BJ (cell line): ENCODE data around the gene HPN. TPM values are rescaled to one million over a fixed set of nuclear protein-coding genes. Genes with fewer than 3 reads are reported as not detected.

Experiments used
- CTCF ChIA-PET: fragments of 350-600 bp; formaldehyde crosslinking; extraction: SDS; loops from one replicate; lab custom pipeline; 2021; ENCODE audit warnings: antibody characterized with exemption, inconsistent platforms; lab: Yijun Ruan, JAX
- POLR2A ChIA-PET: fragments of 300-600 bp; sonication (Branson Sonifier 250); formaldehyde crosslinking; extraction: SDS; loops from one replicate; lab custom pipeline; 2021; ENCODE audit warnings: antibody characterized with exemption; lab: Charles Lee
- DNase-seq: peaks from one replicate; pipeline ENCODE4 v3.0.0-alpha.2; 2011; ENCODE audit warnings: low read depth
- H3K27me3 ChIP-seq: 2 replicates; pipeline ENCODE4 v1.6.0; 2011; ENCODE audit warnings: low read length; ENCODE audit not compliant: control insufficient read depth, insufficient read depth
- H3K36me3 ChIP-seq: 2 replicates; pipeline ENCODE4 v1.5.1; 2011; ENCODE audit warnings: low read length; ENCODE audit not compliant: control insufficient read depth, insufficient read depth
- H3K4me3 ChIP-seq: 2 replicates; pipeline ENCODE4 v1.5.1; 2011; ENCODE audit warnings: low read depth, mild to moderate bottlenecking, control low read depth, low read length
- polyA plus RNA-seq: library from polyadenylated mRNA; depleted of rRNA; stranded (reverse); fragments of >200 nt; gene quantifications from 2 replicates; pipeline ENCODE4 v1.2.3, GENCODE V29; 2011
- TF ChIP-seq, protein P1 (sequence below): IDR thresholded peaks from 2 replicates; pipeline ENCODE4 v1.5.1; 2011; ENCODE audit warnings: low read depth, mild to moderate bottlenecking, control low read depth, inconsistent platforms, low read length, moderate library complexity; ENCODE audit not compliant: insufficient read depth

Gene HPN
- polyA plus RNA-seq, 1 experiment, result not detected

DNA sequence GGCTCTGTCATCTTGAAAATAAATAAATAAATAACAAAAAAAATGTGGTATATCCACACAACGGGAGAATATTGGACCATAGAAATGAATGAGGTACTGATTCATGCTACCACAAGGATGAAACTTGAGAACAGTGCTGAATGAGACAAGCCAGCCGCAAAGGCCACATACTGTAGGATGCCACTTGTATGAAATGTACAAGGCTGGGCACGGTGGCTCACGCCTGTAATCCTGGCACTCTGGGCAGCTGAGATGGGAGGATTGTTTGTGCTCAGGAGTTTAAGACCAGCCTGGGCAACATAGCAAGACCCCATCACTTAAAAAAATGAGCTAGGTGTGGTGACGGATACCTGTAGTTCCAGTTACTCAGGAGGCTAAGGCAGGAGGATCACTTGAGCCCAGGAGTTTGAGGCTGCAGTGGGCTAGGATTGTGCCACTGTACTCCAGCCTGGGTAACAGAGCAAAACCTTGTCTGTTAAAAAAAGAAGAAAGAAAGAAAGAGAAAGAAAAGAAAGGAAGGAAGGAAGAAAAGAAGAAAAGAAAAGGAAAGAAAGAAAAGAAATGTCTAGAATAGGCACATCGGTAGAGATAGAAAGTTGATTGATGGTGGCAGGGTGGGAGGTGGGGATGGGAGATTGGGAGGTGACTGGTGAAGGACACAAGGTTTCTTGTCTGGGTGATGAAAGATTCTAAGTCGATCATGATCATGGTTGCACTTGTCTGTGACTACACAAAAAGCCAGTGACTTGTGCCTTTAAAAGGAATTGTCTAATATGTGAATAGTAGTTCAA is 20.3 kb downstream of the HPN start:
- ChIA-PET POLR2A (no interaction called here), CTCF (interaction anchor here (0.7 to 4.3 kb wide), 5 partner anchors 16 to 74 kb away, joined by 3 to 22 read pairs (median 4); partner anchors contain the start of genes FXYD3 and LGI4)
- H3K4me3 ChIP-seq, result no peak overlapping the region
- TF ChIP-seq, protein P1, sequence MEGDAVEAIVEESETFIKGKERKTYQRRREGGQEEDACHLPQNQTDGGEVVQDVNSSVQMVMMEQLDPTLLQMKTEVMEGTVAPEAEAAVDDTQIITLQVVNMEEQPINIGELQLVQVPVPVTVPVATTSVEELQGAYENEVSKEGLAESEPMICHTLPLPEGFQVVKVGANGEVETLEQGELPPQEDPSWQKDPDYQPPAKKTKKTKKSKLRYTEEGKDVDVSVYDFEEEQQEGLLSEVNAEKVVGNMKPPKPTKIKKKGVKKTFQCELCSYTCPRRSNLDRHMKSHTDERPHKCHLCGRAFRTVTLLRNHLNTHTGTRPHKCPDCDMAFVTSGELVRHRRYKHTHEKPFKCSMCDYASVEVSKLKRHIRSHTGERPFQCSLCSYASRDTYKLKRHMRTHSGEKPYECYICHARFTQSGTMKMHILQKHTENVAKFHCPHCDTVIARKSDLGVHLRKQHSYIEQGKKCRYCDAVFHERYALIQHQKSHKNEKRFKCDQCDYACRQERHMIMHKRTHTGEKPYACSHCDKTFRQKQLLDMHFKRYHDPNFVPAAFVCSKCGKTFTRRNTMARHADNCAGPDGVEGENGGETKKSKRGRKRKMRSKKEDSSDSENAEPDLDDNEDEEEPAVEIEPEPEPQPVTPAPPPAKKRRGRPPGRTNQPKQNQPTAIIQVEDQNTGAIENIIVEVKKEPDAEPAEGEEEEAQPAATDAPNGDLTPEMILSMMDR, result no peak
- no peak for DNase-seq
- no peaks in the 10 kb centered on the region for H3K36me3 ChIP-seq
- no peaks in the 10 kb centered on the region for H3K27me3 ChIP-seq

DNA sequence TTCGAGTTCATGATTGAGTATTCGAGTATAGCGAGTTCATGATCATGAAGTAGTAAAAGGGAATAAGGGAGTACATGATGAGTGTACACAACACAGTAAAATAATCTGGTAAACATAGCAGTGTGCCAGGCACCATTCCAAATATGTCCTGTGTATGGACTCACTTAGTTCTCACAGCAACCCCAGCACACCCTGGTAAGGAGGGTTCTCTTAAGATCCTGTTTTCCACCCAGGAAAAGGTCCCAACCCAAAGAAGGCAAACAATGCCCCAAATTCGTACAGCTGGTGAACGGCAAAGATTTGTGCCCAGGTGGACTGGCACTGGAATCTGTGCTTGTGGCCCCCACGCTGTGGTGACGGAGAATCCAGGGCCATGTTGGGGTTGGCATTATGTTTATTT is 21.4 kb downstream of the HPN start:
- Histone ChIP-seq H3K27me3 (no peaks in the 10 kb centered on the region), H3K4me3 (no peak overlapping the region), H3K36me3 (no peaks in the 10 kb centered on the region)
- ChIA-PET POLR2A (no interaction called here), CTCF (interaction anchor here (1.1 to 4.3 kb wide), 3 partner anchors 19 to 72 kb away, joined by 3 to 22 read pairs (median 13); partner anchors contain the start of gene LGI4)
- DNase-seq, result no peak
- TF ChIP-seq, protein P1, result no peak

DNA sequence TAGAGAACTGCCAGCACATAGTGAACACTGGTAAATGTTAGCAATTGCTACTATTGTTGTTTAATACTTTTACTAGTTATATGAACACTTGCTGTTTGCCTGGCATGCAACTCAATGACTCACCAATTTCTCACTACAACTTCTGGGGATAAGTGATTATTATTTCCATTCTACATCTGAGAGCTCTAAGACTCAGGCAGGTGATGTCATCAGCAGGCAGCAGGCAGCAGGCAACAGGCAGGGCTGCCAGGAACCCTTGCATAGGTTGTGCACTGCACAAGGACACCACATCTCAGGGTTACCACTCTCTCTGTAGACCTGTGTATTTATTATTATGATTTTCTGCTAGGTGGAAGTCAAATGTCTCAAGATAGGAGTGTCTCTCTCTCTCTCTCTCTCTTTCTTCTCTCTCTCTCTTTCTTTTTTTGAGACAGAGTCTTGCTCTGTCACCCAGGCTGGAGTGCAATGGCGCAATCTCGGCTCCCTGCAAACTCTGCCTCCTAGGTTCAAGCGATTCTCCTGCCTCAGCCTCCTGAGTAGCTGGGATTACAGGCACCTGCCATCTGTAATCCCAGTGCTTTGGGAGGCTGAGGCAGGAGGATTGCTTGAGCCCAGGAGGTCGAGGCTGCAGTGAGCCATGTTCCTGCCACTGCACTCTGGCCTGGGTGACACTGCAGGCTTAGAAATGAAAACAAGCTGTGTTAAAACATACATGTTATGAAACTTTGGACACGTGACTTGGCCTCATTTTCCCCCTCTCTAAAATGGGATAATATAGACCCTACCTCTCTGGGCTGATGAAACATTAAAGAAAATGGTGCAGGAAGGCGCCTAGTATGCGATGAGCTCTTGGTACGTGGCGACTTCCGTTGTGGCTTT is 22.7 kb downstream of the HPN start:
- H3K4me3 ChIP-seq, result no peak overlapping the region
- DNase-seq, result no peak
- H3K36me3 ChIP-seq, result no peaks in the 10 kb centered on the region
- ChIA-PET CTCF (interaction anchor here (1.0 to 4.3 kb wide), 7 partner anchors 9 to 104 kb away, joined by 3 to 22 read pairs (median 3); partner anchors contain the start of gene LGI4), POLR2A (no interaction called here)
- TF ChIP-seq, protein P1, result no peak
- H3K27me3 ChIP-seq, result no peaks in the 10 kb centered on the region

DNA sequence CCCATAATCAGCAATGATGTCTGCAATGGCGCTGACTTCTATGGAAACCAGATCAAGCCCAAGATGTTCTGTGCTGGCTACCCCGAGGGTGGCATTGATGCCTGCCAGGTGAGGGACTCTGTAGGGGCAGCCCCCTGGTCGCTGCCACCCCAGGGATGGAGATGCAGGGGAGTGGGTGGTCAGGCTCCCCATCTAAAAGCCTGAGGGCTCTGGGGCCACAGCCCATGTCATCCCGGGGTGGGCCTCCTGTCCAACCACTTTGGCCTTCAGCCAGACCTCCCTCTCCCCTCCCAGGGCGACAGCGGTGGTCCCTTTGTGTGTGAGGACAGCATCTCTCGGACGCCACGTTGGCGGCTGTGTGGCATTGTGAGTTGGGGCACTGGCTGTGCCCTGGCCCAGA is 24.1 kb downstream of the HPN start:
- CTCF ChIA-PET, result interaction anchor here (0.6 to 4.3 kb wide), 14 partner anchors 9 to 342 kb away, joined by 3 to 77 read pairs (median 6); partner anchors contain the start of genes FXYD1 and LGI4
- Histone ChIP-seq H3K27me3 (no peaks in the 10 kb centered on the region), H3K36me3 (no peaks in the 10 kb centered on the region), H3K4me3 (no peak overlapping the region)
- POLR2A ChIA-PET, result no interaction called here
- TF ChIP-seq, protein P1, result no peak
- DNase-seq, result no peak

DNA sequence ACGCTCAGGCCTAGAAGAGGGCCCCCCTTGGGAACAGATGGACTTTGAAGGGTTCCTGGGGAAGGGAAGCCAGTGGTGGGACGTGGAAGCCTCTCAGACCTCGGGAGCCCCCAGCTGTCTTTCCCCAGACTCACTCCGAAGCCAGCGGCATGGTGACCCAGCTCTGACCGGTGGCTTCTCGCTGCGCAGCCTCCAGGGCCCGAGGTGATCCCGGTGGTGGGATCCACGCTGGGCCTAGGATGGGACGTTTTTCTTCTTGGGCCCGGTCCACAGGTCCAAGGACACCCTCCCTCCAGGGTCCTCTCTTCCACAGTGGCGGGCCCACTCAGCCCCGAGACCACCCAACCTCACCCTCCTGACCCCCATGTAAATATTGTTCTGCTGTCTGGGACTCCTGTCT is 24.6 kb downstream of the HPN start:
- ChIA-PET CTCF (interaction anchor here (0.6 to 3.7 kb wide), 31 partner anchors 8 to 429 kb away, joined by 3 to 77 read pairs (median 6); partner anchors contain the start of genes FXYD1, FXYD7 and LGI4), POLR2A (no interaction called here)
- Histone ChIP-seq H3K36me3 (no peaks in the 10 kb centered on the region), H3K27me3 (no peaks in the 10 kb centered on the region), H3K4me3 (no peak overlapping the region)
- DNase-seq, result no peak
- TF ChIP-seq, protein P1, result no peak
